Esophagus (tissue), 2 donors: Measurements from ENCODE around the gene FUCA2. TPM values are rescaled to one million over a fixed set of nuclear protein-coding genes. Genes with fewer than 3 reads are reported as not detected.

Experiments
- H3K27ac ChIP-seq, 2 donors: one replicate each; pipeline ENCODE4 v1.5.1; 2013; ENCODE audit warnings: low read depth in 2 of 2, mild to moderate bottlenecking in 2 of 2, inconsistent platforms in 1 of 2, low read length in 1 of 2, moderate library complexity in 1 of 2
- H3K27me3 ChIP-seq, 2 donors: one replicate each; pipeline ENCODE4 v1.6.1; 2013; ENCODE audit warnings: low read length in 2 of 2, control low read depth in 1 of 2, mild to moderate bottlenecking in 1 of 2; ENCODE audit not compliant: insufficient read depth in 2 of 2, control insufficient read depth in 1 of 2
- H3K36me3 ChIP-seq, 2 donors: one replicate each; pipeline ENCODE4 v1.6.1; 2013; ENCODE audit warnings: low read length in 1 of 2; ENCODE audit not compliant: control insufficient read depth in 2 of 2, insufficient read depth in 2 of 2
- H3K4me1 ChIP-seq, 2 donors: one replicate each; pipeline ENCODE4 v1.6.1; 2013; ENCODE audit warnings: low read length in 1 of 2; ENCODE audit not compliant: control insufficient read depth in 2 of 2, insufficient read depth in 2 of 2
- H3K4me3 ChIP-seq, 2 donors: one replicate each; pipeline ENCODE4 v1.5.1; 2013; ENCODE audit warnings: low read length in 2 of 2, mild to moderate bottlenecking in 2 of 2, low read depth in 1 of 2, moderate library complexity in 1 of 2
- H3K9me3 ChIP-seq, 2 donors: one replicate each; pipeline ENCODE4 v1.6.1; 2013; ENCODE audit warnings: mild to moderate bottlenecking in 2 of 2, low read depth in 1 of 2, low read length in 1 of 2, moderate library complexity in 1 of 2; ENCODE audit not compliant: control insufficient read depth in 2 of 2, insufficient read depth in 1 of 2
- WGBS, 2 donors: extraction: QIAGEN DNeasy Blood & Tissue Kit; methylation state at CpG; one replicate each; pipeline ENCODE4 v1.1.7; 2013; 5-methylcytosine and 5-hydroxymethylcytosine counted together
- polyA plus RNA-seq, 2 donors: library from polyadenylated mRNA; stranded (reverse); fragments of 200-250 nt; gene quantifications; one replicate each; pipeline ENCODE4 v1.2.3, GENCODE V29; 2013
- donor health status: healthy with polysubstance abuse.
- donor health status: Bipolar disorder and iron deficiency.

FUCA2 gene
- polyA plus RNA-seq, 2 donors = 10.1 to 12.8 TPM

DNA sequence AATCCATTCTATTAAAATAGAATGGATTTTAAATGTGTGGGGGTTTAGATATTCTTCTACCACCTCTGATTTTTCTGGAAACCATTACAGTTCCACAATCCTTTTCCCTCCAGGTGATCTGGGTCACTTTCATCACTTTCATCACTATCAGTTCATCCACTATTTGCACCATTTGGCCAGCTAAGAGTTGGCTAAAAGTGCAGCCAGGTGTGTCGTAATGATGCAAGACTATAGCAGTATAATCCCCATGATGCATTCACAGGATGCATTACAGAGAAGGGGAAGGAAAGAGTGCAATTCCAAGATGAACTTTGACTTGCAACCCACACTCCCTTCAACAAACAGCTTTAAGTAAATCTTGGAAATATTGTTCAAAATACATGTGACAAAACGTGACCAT lies 4.9 kb downstream of the FUCA2 start:
- Histone ChIP-seq H3K27ac (no peak overlapping the region), H3K27me3 (no peaks in the 10 kb centered on the region), H3K9me3 (no peaks in the 10 kb centered on the region), H3K4me3 (no peak overlapping the region), H3K4me1 (peaks cover 0 to 4% of the 10 kb centered on the region in 2 donors), H3K36me3 (peaks cover 0 to 3% of the 10 kb centered on the region in 2 donors)
- 86 to 88% methylated on average over 2 of the region's 2 CpGs for WGBS, 2 donors

DNA sequence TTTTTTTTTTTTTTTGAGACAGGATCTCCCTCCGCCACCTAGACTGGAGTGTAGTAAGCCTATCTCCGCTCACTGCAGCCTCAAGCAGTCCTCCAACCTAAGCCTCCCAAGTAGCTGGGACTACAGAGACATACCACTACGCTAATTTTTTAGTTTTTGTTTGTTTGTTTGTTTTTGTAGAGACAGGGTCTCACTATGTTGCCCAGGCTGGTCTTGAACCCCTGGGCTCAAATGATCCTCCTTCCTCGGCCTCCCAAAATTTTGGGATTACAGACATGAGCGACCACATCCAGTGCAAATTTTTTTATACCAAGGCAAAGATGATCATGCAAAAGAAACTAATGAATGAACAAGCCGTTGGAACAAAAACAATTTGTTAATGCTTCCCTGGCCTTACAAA lies 5.3 kb downstream of the FUCA2 start:
- H3K27me3 ChIP-seq = no peaks in the 10 kb centered on the region
- 97 to 99% methylated on average over 6 of the region's 6 CpGs for WGBS, 2 donors
- H3K9me3 ChIP-seq = no peaks in the 10 kb centered on the region
- no peak overlapping the region for H3K27ac ChIP-seq
- H3K4me3 ChIP-seq = no peak overlapping the region
- H3K4me1 ChIP-seq = peaks cover 0 to 4% of the 10 kb centered on the region in 2 donors
- peaks cover 0 to 3% of the 10 kb centered on the region in 2 donors for H3K36me3 ChIP-seq

DNA sequence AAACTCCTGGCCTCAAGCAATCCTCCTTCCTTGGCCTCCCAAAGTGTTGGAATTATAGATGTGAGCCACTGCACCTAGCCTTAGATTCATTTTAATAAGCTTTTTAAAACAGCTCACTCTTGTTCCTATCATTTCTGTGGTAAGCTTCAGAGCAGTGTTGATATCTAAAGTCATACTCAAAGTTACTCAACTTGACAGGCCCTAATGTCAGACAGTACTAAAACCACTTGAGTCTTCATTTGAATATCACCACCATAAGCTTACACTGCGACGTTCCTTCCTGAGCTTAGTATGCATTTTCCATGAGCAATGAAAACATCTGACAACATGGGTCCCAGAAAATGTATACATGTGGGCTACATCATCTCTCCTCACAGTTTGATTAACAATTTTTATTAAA lies 6.0 kb downstream of the FUCA2 start:
- no peak overlapping the region for H3K27ac ChIP-seq
- H3K9me3 ChIP-seq = no peaks in the 10 kb centered on the region
- H3K4me1 ChIP-seq = no peaks in the 10 kb centered on the region
- no peaks in the 10 kb centered on the region for H3K27me3 ChIP-seq
- peaks cover 0 to 3% of the 10 kb centered on the region in 2 donors for H3K36me3 ChIP-seq
- WGBS, 2 donors = 84 to 90% methylated on average over 2 of the region's 2 CpGs
- H3K4me3 ChIP-seq = no peak overlapping the region

DNA sequence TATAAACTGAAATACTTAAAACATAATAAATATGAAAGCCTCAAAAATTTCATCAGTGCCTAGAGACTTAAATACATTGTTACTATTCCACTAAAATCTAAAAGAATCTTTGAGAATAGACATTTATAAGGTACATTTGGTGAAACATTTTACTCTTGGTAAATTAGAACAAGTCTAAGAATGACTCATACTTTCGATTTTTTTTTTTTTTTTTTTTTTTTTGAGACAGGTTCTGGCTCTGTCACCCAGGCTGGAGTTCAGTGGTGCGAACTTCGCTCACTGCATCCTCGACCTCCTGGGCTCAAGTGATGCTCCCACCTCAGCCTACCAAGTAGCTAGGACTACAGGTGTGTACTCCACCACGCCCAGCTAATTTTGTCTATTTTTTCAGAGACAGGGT lies 6.4 kb downstream of the FUCA2 start:
- Histone ChIP-seq H3K36me3 (peaks cover 0 to 3% of the 10 kb centered on the region in 2 donors), H3K27ac (no peak overlapping the region), H3K27me3 (no peaks in the 10 kb centered on the region), H3K4me1 (no peaks in the 10 kb centered on the region), H3K9me3 (no peaks in the 10 kb centered on the region), H3K4me3 (no peak overlapping the region)
- 78 to 83% methylated on average over 5 of the region's 5 CpGs for WGBS, 2 donors

DNA sequence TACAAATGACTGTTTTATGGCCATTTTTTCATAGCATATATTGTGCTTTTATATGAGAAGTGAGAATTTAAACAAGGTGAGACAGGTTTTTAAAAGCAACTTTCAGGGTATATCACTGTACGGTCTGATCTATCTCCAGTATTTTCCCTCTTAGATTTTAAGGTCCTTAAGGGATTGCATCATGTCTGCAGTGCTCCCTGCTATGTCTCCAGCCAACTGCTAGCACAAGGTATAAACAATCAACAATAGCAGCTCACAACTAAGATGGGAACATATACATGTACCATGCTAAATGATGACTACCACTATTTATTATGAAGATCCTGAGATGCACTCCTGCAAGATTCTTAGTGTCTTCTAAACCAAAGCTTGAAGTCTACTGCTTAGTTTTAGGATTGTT lies 7.2 kb downstream of the FUCA2 start:
- Histone ChIP-seq H3K27me3 (no peaks in the 10 kb centered on the region), H3K36me3 (peaks cover 0 to 3% of the 10 kb centered on the region in 2 donors), H3K4me1 (no peaks in the 10 kb centered on the region), H3K4me3 (no peak overlapping the region), H3K9me3 (no peaks in the 10 kb centered on the region), H3K27ac (no peak overlapping the region)
- 88 to 97% methylated on average over 1 of the region's 1 CpG for WGBS, 2 donors

DNA sequence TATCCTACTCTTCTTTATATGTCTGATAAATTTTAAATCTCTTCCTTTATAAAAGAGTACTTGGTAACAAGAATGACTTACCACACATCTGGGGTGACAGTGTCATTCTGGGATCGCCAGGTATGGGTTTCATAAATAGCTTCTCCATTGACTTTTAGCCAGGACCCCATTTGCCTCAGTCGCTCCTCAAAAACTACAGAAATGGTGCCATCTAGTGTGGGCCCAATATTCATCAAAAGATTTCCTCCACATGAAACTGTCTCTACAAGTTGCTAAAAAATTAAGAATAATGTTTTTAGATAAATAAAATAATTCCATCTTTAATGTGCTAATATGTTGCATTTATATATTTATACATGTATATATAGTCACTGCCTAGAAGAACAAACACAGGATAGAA lies 9.7 kb downstream of the FUCA2 start:
- no peak overlapping the region for H3K4me3 ChIP-seq
- peaks cover 0 to 1% of the 10 kb centered on the region in 2 donors for H3K36me3 ChIP-seq
- H3K27ac ChIP-seq = no peak overlapping the region
- H3K27me3 ChIP-seq = no peaks in the 10 kb centered on the region
- H3K9me3 ChIP-seq = no peaks in the 10 kb centered on the region
- H3K4me1 ChIP-seq = no peaks in the 10 kb centered on the region
- 89 to 91% methylated on average over 2 of the region's 2 CpGs for WGBS, 2 donors

DNA sequence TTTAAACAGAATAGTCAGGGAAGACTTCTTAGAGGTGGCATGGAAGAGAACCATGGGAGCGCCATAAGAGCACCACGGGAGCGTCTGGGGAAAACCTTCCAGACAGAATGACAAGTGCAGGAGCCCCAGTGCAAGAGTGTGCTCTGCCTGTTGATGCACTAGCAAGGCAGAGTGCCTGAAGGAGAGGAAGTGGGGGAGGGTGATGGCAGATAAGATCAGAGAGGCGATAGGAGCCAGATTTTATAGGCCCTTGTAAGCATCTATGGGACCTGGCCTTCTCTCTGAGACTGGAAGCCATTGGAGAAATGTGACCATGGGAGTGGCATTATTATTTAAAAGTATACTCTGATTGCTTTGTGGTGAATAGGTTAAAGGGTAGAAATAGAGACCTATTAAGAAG lies 13.1 kb downstream of the FUCA2 start:
- H3K4me1 ChIP-seq = no peaks in the 10 kb centered on the region
- no peak overlapping the region for H3K4me3 ChIP-seq
- no peak overlapping the region for H3K27ac ChIP-seq
- H3K9me3 ChIP-seq = no peaks in the 10 kb centered on the region
- WGBS, 2 donors = 84 to 89% methylated on average over 4 of the region's 4 CpGs
- no peaks in the 10 kb centered on the region for H3K27me3 ChIP-seq
- H3K36me3 ChIP-seq = no peaks in the 10 kb centered on the region

DNA sequence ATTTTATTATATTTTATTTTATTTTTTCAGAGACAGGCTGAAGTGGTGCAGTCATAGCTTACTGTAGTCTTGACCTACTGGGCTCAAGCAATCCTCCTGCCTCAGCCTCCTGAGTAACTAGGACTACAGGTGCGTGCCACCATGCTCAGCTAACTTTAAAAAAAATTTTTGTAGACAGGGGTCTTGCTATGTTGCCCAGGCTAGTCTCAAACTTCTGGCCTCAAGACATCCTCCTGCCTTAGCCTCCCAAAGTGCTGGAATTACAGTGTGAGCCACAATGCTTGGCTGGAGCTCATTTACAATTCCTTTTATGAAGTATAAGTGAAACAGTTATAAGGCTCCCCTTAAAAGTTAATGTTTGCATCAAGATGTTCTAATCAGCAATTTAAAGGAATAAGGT lies 14.5 kb downstream of the FUCA2 start:
- H3K4me3 ChIP-seq = no peak overlapping the region
- H3K36me3 ChIP-seq = no peaks in the 10 kb centered on the region
- 88 to 93% methylated on average over 1 of the region's 1 CpG for WGBS, 2 donors

DNA sequence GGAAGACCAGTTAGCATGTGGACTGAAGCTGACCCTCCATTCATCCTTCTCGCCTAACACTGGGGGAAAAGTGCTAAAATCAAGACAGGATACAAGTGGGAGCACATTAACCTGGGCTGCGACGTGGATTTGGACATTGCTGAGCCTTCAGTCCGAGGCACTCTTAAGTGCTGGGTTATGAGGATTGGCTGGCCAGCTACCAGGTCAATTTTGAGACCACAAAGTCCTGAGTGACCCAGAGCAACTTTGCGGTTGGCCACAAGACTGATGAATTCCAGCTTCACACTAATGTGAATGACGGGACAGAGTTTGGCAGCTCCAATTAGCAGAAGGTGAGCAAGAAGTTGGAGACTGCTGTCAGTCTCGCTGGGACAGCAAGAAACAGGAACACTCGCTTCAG lies 20.7 kb downstream of the FUCA2 start:
- Histone ChIP-seq H3K4me3 (no peak overlapping the region), H3K27ac (no peak overlapping the region), H3K36me3 (no peaks in the 10 kb centered on the region), H3K27me3 (no peaks in the 10 kb centered on the region), H3K4me1 (no peaks in the 10 kb centered on the region), H3K9me3 (no peaks in the 10 kb centered on the region)
- 92 to 97% methylated on average over 8 of the region's 8 CpGs for WGBS, 2 donors

More for the DNA sequence above, 14.5 kb downstream of the FUCA2 start:
- H3K27me3 ChIP-seq = no peaks in the 10 kb centered on the region
- no peaks in the 10 kb centered on the region for H3K9me3 ChIP-seq
- no peak overlapping the region for H3K27ac ChIP-seq
- H3K4me1 ChIP-seq = no peaks in the 10 kb centered on the region

DNA sequence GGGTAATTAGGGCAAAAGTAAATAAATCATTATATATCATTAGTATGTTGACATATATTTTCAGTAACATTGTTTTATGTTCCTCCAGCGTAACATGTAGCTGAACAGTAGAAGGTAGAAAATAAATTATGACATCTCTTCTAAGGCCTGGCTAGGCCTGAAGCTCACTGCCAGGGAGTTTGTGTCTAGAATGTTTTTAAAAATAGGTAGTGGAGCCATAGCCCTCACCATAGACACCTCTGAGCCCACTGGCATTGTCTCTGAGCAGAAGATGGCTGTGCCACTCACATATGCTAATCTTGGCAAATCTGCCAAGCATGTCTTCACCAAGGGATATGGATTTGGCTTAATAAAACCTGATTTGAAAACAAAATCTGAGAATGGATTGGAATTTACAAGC lies 21.3 kb downstream of the FUCA2 start:
- Histone ChIP-seq H3K27ac (no peak overlapping the region), H3K9me3 (no peaks in the 10 kb centered on the region), H3K4me1 (no peaks in the 10 kb centered on the region), H3K27me3 (no peaks in the 10 kb centered on the region), H3K36me3 (no peaks in the 10 kb centered on the region), H3K4me3 (no peak overlapping the region)
- 98 to 100% methylated on average over 1 of the region's 1 CpG for WGBS, 2 donors
